GM19463 (cell line): Measurements from ENCODE around the gene SLC6A17.

ENCODE experiments used
- ATAC-seq: cut with Tn5 transposase; IDR thresholded peaks from one replicate; pipeline ENCODE4 v1.9.1; 2021; ENCODE audit warnings: mild to moderate bottlenecking, moderate library complexity; ENCODE audit not compliant: unreplicated experiment

The SLC6A17 gene

DNA sequence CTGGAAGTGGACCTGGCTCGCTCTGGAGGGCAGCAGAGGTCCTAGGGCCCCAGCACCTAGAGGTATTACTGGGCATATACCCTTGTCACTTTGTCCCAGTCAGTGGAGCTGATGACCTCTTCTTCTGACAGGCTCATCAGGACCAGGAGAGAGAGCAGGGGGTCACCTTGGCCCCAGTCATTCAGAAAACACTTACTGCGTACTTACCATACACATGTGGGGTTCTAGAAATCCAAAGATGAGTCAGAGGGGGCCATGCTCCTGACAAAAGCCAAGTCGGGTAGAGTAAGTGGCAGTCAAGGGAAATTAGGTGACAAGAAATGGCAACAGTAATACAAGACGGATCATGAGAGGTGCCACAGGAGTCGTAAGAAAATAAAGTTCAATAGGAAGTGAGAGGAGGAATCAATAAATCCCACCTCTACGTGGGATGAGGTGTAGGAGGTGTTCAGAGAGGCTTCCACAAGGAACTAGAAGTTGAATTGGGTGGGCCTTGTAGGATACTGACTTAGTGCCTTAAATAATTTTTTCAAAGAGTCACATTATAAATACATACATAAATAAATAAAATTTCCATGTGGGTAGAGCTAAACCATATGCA lies 66.7 kb downstream of the SLC6A17 start:
- ATAC-seq = peak; percentile 59

DNA sequence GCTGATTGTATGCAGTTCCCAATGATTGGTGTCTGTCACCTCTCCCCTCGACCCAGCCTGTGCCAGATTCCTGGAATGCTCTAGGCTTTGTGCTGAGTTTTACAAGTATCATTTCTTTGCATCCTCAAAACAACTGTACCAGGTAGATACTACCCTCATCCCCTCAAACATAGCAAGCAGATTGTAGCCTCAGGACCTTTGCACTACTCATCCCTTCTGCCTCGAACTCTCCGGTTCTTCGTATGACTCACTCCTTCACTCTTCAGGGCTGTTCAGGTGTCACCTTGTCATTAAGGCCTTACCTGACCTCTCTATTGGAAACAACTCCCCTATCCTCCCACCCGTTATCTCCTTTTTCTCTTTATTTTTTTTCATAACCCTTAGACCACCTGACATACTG lies 67.8 kb downstream of the SLC6A17 start:
- no peak for ATAC-seq

DNA sequence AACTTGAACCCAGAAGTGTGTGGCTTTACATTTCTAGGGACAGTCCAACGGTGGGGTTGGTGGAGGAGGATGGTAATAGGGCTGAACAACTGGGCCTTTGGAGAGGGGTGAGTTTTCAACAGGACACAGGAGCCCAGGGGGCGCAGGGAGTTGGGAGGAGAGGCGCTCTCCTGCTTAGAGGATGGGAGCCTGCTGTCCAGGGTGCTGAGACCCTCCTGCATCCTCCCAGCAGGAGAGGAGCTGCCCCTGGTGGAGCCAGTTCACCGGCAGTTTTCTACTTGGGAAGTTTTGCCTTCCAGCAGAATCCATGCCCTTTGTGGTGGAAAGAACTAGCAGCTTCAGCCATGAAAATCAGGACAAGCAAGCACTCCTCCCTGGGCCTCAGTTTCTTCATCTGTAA lies 68.4 kb downstream of the SLC6A17 start:
- ATAC-seq = no peak

DNA sequence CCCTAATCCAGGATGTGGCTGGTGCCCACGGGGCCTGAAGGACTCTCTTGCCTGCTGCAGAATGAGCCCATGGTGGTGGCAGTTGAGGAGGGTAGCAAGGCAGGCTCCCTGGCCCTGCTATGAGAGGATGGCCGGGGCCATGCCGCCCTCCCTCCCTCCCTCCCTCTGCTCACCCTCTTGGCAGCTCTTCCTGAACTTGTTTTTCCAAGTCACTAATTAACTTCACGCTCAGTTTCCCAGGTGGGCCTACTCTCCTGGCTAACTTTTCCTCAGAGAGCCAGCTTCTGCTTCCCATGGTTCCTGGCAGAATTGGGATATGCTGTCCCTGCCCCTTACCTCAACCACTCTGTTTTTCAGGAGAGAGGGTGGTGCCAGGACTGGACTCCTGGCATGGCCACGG lies 70.0 kb downstream of the SLC6A17 start:
- no peak for ATAC-seq

DNA sequence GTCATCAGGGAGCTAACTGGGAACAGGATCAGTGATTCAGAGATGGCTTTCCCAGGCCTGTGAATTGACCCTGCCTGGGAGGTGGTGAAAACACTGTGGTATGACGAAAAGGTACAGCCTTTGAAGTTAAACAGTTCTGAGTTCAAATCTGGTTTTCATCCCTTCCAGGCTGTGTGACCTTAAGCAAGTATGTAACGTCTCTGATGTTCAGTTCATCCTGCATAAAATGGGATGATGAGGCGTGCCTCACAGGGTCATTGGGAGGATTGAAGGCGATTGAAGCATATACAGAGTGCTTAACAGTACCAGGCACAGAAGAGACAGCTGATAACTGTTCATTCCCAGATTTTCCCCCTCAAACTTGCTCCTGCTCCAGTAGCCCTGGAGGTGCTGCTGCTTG lies 70.8 kb downstream of the SLC6A17 start:
- ATAC-seq = no peak

DNA sequence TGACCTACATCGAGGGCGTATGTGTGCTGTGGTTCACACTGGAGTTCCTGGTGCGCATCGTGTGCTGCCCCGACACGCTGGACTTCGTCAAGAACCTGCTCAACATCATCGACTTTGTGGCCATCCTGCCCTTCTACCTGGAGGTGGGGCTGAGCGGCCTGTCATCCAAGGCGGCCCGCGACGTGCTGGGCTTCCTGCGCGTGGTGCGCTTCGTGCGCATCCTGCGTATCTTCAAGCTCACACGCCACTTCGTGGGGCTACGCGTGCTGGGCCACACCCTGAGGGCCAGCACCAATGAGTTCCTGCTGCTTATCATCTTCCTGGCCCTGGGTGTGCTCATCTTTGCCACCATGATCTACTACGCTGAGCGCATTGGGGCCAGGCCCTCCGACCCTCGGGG lies 72.8 kb downstream of the SLC6A17 start:
- no peak for ATAC-seq

DNA sequence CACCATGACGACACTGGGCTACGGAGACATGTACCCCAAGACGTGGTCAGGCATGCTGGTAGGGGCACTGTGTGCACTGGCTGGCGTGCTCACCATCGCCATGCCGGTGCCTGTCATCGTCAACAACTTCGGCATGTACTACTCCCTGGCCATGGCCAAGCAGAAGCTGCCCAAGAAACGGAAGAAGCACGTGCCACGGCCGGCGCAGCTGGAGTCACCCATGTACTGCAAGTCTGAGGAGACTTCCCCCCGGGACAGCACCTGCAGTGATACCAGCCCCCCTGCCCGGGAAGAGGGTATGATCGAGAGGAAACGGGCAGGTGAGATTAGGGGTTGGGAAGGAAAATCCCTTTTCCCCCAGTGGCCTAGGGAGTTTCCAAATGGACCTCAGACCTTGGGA lies 73.3 kb downstream of the SLC6A17 start:
- no peak for ATAC-seq

DNA sequence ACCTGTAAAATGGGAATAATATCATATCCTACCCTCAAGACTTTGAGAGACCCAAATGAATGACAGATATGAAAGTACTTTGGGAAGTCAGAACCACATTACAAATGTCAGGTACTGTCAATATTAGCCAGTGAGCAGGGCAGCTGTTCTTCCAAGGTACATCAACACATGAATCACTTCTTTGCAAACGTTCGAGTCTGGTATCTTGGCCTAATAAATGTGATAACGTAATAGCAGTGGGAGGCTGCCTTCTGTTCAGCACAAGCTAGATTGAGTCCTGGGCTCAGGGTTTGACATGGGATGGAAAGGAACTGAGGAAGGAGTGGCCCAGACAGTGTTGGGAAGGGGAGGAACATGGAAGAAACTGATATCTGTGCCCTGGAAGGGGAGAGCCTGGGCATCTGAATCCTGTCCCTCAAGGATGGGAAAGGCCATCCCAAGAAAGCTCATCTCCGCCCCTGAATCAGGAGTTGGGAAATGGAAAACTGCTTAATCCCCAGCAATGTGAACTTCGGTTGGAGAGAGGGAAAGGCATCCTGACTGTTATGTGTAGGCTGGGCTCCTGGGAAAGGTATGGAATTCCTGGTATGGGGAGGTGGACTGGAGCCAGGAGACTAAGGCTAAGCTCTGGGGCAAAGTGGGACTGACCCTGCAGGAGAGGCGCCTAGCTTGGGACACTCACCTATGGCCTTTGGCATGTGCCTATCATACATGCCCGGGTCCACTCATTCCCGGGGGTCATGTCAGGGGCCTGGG lies 74.1 kb downstream of the SLC6A17 start:
- ATAC-seq = no peak

DNA sequence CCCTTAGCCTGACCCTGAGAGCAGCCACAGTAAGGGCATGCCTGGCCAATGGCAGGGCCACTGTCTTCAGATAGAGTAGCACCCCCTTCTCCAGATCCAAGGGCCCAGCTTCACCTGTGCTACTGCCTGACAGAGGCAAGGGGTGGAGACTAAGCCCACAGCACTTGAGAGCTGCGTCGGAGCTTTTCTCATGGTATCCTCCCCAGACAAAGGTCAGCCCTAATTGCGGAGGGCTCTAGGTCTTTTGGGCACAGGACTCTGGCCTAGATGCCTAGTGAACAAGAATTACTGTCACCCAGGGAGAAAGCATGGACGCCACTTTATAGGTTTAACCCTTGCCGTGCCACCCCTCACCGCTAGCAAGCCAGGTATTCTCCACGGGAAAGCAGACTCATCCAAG lies 74.9 kb downstream of the SLC6A17 start:
- ATAC-seq = no peak

DNA sequence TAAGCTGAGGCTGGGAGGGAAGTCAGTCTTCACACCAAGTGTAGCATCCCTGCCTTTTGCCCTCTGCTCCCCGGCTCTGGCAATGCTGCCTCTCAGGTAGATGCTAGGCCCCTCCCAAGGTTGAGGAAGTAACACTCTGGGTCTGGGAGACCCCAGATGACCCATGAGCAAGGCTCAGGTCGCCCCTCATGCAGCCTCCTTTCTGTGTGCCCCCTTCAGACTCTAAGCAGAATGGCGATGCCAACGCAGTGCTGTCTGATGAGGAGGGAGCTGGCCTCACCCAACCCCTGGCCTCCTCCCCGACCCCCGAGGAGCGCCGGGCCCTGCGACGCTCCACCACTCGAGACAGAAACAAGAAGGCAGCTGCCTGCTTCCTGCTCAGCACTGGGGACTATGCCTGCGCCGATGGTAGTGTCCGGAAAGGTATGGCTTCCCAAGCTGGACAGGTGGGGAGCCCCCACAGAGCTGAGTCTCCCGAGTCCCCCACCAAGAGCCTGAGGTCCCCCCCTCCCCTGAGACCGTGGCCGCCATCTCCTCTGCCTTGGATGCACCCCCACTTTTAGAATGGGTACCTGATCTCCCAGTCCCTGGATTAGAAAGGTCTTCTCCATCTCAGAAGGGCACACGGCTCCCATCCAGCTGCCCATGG lies 75.6 kb downstream of the SLC6A17 start:
- ATAC-seq = no peak

DNA sequence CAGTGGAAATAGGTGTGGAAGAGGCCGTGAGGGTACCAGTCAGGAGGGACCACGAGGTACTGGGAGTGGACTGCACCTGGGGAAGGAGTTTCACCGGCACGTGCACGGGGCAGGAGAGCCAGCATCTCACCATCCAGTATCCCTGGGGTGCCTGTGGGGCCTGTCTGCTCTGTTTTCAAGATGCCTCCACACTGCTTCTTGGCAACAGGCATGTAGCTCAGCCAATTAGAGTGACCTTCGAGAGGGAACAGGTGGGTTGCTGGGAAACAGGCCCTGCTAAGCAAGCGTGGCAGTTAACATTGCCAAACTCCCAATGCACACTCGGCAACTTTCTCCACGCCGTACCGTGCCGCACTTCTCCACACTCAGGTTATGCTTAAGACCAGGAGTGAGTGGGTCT lies 77.5 kb downstream of the SLC6A17 start:
- no peak for ATAC-seq

DNA sequence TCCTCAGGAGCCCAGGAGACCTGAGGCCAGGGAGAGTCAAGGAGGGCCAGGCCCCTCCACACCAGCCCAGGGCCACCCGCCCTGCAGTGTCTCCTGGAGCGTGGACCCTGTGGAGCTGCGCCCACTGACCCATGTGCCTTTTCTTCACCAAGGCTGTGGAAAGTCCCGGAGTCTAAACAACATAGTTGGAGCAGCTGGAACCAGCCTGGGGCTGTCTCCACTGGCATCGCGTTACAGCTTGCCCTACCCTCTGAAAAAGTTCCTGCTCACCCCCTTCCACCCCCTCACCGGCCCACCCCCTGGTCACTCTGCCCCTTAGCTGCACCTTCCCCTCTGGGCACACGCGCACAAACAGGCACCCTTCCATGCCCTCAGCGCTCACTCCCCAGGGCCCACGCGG lies 78.1 kb downstream of the SLC6A17 start:
- ATAC-seq = no peak

DNA sequence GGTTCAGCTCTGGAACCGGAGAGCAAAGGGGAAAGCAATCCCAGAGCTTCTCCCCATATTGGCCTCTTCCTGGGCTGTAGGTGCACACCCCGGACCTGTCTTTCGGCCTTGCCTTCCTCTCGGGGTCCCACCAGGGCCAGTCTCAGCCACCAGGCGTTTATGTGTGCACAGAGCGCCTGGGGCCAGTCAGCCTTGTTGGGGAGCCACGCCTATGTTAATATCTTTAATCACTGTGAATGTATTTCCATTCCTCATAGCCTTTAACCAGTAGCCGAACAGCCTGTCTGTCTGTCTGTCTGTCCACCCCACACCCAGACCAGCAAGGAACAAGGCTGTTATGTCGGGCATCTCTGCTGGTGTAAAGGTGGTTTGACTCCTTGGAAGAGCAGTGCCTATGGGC lies 78.6 kb downstream of the SLC6A17 start:
- no peak for ATAC-seq

DNA sequence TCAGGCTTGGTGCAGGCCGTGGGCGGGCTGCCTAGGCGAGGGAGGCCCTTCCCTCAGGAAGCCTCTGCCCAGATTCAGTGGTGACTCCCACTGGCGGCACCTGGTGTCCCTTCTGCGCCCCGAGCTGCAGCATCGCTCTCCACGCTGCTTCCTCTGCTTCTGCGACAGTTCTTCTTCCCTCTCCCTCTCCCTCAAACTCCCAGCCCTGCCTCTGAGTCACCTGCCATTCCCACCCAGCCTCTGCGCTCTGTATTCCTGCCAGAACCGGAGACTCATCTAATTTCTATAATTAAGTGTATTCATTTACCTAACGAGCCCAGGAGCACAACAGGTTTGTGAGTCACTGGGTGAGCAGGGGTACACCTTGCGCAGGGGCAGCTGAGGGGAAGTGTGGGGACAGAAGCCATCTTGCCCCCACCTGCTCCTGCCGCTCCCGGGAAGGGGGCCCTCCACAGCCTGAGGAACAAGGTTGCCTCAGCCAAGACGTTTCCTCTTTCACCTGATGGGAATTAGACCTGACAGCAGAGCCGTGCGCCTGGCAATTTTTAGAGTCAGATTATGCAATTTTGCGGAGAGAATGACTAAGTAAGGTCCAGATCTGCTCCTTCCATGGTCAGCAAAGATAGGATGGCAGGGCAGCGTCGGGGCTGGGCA lies 79.2 kb downstream of the SLC6A17 start:
- no peak for ATAC-seq

DNA sequence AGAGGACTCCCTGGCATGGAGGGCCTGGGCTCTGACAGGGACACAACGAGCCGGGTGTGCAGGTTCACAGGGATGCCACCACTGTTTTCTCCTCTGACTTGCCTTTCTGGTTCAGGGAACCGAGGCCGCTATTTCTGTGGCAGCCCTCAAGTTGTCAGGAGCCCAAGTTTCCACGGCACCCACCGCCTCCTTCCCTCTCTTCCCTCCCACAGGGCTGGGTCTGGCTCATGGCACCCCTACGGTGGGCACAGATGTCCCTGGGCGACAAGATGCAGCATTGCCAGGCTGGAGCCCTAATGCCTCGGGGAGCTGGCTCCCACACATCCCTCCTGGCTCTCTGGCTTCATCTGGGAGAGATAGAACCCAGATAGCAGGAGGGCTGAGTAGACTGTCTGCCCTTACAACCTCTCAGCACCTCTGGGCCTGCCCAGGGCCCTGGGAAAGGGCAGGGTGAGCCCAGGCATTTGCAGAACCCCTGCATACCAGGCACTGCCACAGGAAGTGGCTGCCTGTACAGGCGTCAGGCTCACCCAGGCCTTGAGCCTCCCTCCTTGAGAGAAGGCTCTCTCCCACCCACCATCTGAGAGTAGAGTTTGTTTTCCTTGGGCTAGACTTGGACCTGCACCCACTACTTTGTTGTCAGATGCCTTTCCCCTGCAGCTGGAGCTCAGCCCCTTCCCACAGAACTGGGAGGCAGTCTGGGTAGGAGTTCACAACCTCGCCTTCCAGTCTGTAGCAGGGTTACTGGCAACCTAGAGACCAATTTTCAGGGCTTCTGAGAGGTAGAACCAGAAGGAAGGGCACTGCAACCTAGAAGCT lies 80.3 kb downstream of the SLC6A17 start:
- no peak for ATAC-seq

DNA sequence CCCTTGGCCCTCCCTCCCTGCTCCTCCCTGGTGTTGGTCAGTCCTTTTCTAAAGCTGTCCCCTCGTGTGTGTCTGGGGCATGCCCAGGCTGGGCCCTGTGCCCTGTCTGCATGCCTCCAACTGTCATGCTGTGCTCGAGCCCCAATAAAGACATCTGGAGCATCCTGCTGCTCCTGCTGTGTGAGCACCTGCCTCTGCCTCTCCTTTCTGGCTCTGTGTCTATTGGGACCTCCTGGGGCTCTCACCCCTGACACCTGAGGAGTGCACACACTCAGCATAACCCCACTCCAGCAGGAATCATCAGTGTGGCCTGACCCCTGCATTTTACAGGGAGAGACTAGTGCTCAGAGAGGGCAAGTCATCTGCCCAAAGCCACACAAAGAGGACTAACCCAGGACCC lies 83.6 kb downstream of the SLC6A17 start:
- no peak for ATAC-seq

DNA sequence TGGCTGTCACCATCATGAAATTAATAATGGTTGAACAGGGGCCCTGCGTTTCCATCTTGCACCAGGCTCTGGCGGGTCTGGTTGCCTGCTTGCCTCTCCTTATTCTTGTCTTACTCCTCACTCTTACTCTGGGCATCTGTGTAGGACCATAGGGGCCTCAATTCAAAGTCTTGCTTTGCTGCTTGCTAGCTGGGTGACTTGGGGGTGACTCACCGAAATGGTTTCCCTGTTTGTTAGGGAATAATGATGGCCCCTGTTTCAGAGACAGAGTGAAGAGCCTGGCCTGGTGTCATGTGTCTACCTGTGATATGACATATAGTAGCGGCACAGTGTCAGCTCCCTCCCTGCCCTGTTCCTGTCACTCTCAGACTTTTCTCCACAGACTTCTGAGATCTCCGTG lies 84.4 kb downstream of the SLC6A17 start:
- ATAC-seq = no peak

DNA sequence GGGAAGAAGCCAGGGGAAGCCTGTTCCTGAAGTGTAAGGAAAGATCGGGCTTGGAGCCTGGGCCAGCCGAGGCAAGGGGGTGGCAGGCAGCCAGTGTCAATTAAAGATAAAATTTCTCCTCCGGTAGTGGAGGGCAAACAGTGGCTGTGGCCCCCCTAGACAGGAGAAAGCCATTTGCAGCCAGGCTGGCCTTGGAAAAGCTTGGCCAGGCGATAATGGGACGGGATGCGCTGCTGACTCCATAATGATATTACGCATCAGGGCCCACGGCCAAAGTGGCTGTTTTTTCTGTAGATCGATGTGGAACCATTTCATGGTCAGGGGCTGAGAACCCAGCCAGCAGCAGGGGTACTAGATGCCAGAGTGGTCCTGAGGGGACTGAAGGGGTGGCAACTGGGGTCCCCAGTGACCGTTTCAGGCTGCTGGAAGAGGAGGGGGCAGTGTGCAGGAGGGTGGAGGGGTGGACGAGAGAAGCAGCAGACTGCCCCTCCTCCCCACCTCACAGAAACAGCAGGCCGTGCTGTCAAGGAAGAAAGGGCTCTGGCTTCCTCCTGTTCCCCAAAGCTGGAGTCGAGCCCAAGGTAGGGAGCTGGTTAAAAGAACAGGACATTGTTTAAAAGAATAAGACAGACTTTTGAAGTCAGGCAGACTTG lies 85.0 kb downstream of the SLC6A17 start:
- no peak for ATAC-seq

DNA sequence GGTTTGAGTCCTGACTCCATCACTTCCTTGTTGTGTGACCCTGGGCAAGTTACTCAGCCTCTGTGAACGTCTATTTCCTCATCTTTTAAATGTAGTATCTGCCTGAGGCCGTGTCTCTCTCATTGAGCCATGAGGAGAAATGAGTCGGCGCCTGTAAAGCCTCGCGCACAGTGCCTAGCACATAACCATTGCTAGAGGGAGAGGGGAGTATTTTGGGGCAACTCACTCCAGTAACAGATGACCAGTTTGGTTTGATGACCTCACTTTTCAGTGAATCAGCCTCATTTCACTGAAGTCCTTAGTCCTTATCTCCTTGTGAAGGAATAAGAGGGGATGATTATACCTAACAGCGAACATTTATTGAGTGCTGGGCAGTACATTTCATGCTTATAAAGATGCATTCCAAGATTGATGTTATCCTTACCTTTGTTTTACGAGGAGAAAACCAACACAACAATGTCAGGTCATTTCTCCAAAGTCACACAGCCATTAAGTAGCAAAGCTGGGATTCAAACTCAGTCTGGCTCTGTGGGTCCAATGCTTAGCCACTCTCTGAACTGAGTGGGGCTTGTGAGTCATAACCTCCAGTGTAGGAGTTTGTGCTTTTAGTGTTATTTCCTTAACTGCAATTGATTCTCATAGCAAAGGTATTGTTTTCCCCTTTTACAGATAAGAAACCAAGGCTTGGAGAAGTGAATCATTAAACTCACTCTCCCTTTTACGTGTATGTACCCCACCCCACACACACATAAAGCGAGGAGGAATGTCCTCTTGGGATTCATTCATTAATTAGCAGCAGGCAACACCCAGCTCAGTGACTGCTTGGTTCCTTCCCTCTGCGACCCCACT lies 85.8 kb downstream of the SLC6A17 start:
- ATAC-seq = peak; percentile 52
